SK-N-SH (cell line): ENCODE measurements around the gene CFAP69. TPM values are rescaled to one million over a fixed set of nuclear protein-coding genes. Genes with fewer than 3 reads are reported as not detected.
A peak's percentile ranks its signal among the peaks of the same experiment; 100 is the strongest.

Experiments used
- CTCF ChIA-PET: fragments of 300-600, 350-600 bp; formaldehyde crosslinking; extraction: SDS; loops from one replicate; lab custom pipeline; 2021; lab: Yijun Ruan, JAX
- POLR2A ChIA-PET: fragments of 350-600 bp; sonication (Branson Sonifier 250); formaldehyde crosslinking; extraction: SDS; loops from one replicate; lab custom pipeline; 2020; ENCODE audit warnings: antibody characterized with exemption, inconsistent platforms; lab: Yijun Ruan, JAX
- DNase-seq: peaks from one replicate; pipeline ENCODE4 v3.0.0; 2012
- H2AFZ ChIP-seq: fragments of 200-600 bp; sonication (generic); 2 replicates; pipeline ENCODE4 v1.8.1; 2016; ENCODE audit warnings: antibody characterized with exemption, mild to moderate bottlenecking, low read depth
- H3F3A ChIP-seq: fragments of 200-600 bp; sonication (generic); replicated peaks from 2 replicates; pipeline ENCODE3; 2016; ENCODE audit warnings: antibody characterized with exemption, mild to moderate bottlenecking; ENCODE audit not compliant: insufficient read depth
- H3K27ac ChIP-seq, 2 experiments: fragments of 200-500 bp in 1 of 2; fragments of 200-600 bp in 1 of 2; sonication (Bioruptor generic) in 1 of 2; sonication (generic), shearing (Covaris generic) in 1 of 2; 2 replicates each; pipeline versions ENCODE4 v1.5.1 to v1.6.1; 2014 to 2016; ENCODE audit warnings: low read depth in 2 of 2, inconsistent platforms in 1 of 2, low read length in 1 of 2, mild to moderate bottlenecking in 1 of 2, mixed read lengths in 1 of 2
- H3K27me3 ChIP-seq: fragments of 200-600 bp; sonication (generic), shearing (Covaris generic); 2 replicates; pipeline ENCODE4 v1.6.1; 2016; ENCODE audit warnings: mixed run types; ENCODE audit not compliant: insufficient read depth
- H3K36me3 ChIP-seq, 2 experiments: fragments of 200-500 bp in 1 of 2; fragments of 200-600 bp in 1 of 2; sonication (Bioruptor generic) in 1 of 2; sonication (generic) in 1 of 2; replicated peaks in 1 of 2; 2 replicates each; pipeline versions ENCODE3 to v1.5.1; 2014 to 2016; ENCODE audit warnings: low read length in 1 of 2, mild to moderate bottlenecking in 1 of 2; ENCODE audit not compliant: insufficient read depth in 2 of 2, control insufficient read depth in 1 of 2
- H3K4me1 ChIP-seq, 2 experiments: fragments of 200-500 bp in 1 of 2; fragments of 200-600 bp in 1 of 2; sonication (Bioruptor generic) in 1 of 2; sonication (generic), shearing (Covaris generic) in 1 of 2; 2 replicates each; pipeline versions ENCODE4 v1.5.1 to v1.6.1; 2014 to 2016; ENCODE audit warnings: low read depth in 1 of 2, low read length in 1 of 2, mixed run types in 1 of 2; ENCODE audit not compliant: insufficient read depth in 2 of 2, control insufficient read depth in 1 of 2
- H3K4me2 ChIP-seq: fragments of 200-600 bp; sonication (generic), shearing (Covaris generic); 2 replicates; pipeline ENCODE4 v1.6.1; 2017; ENCODE audit warnings: mixed run types
- H3K4me3 ChIP-seq, 2 experiments: fragments of 200-500 bp in 1 of 2; fragments of 200-600 bp in 1 of 2; sonication (Bioruptor generic) in 1 of 2; sonication (generic), shearing (Covaris generic) in 1 of 2; 2 replicates each; pipeline versions ENCODE4 v1.5.1 to v1.8.1; 2014 to 2016; ENCODE audit warnings: low read depth in 2 of 2, inconsistent platforms in 1 of 2, low read length in 1 of 2, mild to moderate bottlenecking in 1 of 2, mixed read lengths in 1 of 2, moderate library complexity in 1 of 2
- H3K79me2 ChIP-seq: fragments of 200-600 bp; sonication (generic); 2 replicates; pipeline ENCODE4 v1.8.1; 2017; ENCODE audit warnings: mild to moderate bottlenecking; ENCODE audit not compliant: insufficient read depth
- H3K9ac ChIP-seq: fragments of 200-600 bp; sonication (generic); 2 replicates; pipeline ENCODE4 v1.6.1; 2017; ENCODE audit warnings: mixed run types
- H3K9me2 ChIP-seq: fragments of 200-600 bp; sonication (generic); 2 replicates; pipeline ENCODE4 v1.6.1; 2017; ENCODE audit warnings: mixed run types
- H3K9me3 ChIP-seq: fragments of 200-600 bp; sonication (generic); 2 replicates; pipeline ENCODE4 v1.6.1; 2017; ENCODE audit warnings: mixed run types, mild to moderate bottlenecking, moderate library complexity
- H4K20me1 ChIP-seq: fragments of 200-600 bp; sonication (generic); 2 replicates; pipeline ENCODE4 v1.6.1; 2017; ENCODE audit warnings: mild to moderate bottlenecking, mixed run types; ENCODE audit not compliant: insufficient read depth
- CHD2 ChIP-seq: fragments of 150-350 bp; IDR thresholded peaks from 2 replicates; pipeline ENCODE4 v1.6.1; 2018; ENCODE audit warnings: low read length; ENCODE audit not compliant: partially characterized antibody
- CTCF ChIP-seq: fragments of 200-600 bp; sonication (generic); IDR thresholded peaks from 2 replicates; pipeline ENCODE4 v1.6.1; 2017; ENCODE audit warnings: antibody characterized with exemption, mild to moderate bottlenecking, moderate library complexity
- EP300 ChIP-seq, 2 experiments: IDR thresholded peaks; 2 replicates each; pipeline versions ENCODE4 v1.4.0 to v1.6.1; 2012; ENCODE audit warnings: borderline replicate concordance in 1 of 2, low read depth in 1 of 2, low read length in 1 of 2
- GABPA ChIP-seq: IDR thresholded peaks from 2 replicates; pipeline ENCODE4 v1.4.0; 2012; ENCODE audit warnings: low read depth, mild to moderate bottlenecking
- GATA2 ChIP-seq: sonication (generic); formaldehyde crosslinking; IDR thresholded peaks from 2 replicates; pipeline ENCODE4 v1.5.0; 2020; ENCODE audit warnings: mild to moderate bottlenecking, missing genetic modification reagents
- NFIC ChIP-seq: IDR thresholded peaks from 2 replicates; pipeline ENCODE4 v1.4.0; 2012; ENCODE audit warnings: borderline replicate concordance
- NRF1 ChIP-seq: IDR thresholded peaks from 2 replicates; pipeline ENCODE4 v1.6.1; 2012; ENCODE audit warnings: low read depth, mild to moderate bottlenecking, low read length
- RCOR1 ChIP-seq: fragments of 150-350 bp; IDR thresholded peaks from 2 replicates; pipeline ENCODE4 v1.6.1; 2017; ENCODE audit warnings: antibody characterized with exemption, low read length
- REST ChIP-seq: IDR thresholded peaks from 2 replicates; pipeline ENCODE4 v1.6.1; 2012; ENCODE audit warnings: mild to moderate bottlenecking, low read depth, low read length, moderate library complexity
- RFX5 ChIP-seq: IDR thresholded peaks from 2 replicates; pipeline ENCODE4 v1.6.1; 2012; ENCODE audit warnings: mild to moderate bottlenecking, improper control_type of control experiment, low read length
- RXRA ChIP-seq: IDR thresholded peaks from 2 replicates; pipeline ENCODE4 v1.4.0; 2012; ENCODE audit warnings: low read depth, mild to moderate bottlenecking, borderline replicate concordance
- SIN3A ChIP-seq: IDR thresholded peaks from 2 replicates; pipeline ENCODE4 v1.6.1; 2012; ENCODE audit warnings: low read depth, mild to moderate bottlenecking, low read length, moderate library complexity, borderline replicate concordance
- TAF1 ChIP-seq: IDR thresholded peaks from 2 replicates; pipeline ENCODE4 v1.6.1; 2012; ENCODE audit warnings: low read depth, mild to moderate bottlenecking, low read length, moderate library complexity, borderline replicate concordance
- YY1 ChIP-seq: IDR thresholded peaks from 2 replicates; pipeline ENCODE4 v1.4.0; 2012; ENCODE audit warnings: low read depth, mild to moderate bottlenecking
- WGBS: methylation state at CpG from one replicate; pipeline ENCODE4 v1.1.6; 2017; ENCODE audit warnings: low lambda C conversion rate; 5-methylcytosine and 5-hydroxymethylcytosine counted together
- polyA plus RNA-seq, 3 experiments: library from polyadenylated mRNA; depleted of rRNA; stranded (reverse); fragments of >200 nt; gene quantifications; 2 replicates each; pipeline ENCODE4 v1.2.3, GENCODE V29; 2012

Gene CFAP69
- polyA plus RNA-seq, 1 of the 3 experiments (the other 2 are of a cell fraction) = 2.3 TPM

GRCh38 chr7:90288154-90288553 is 43.2 kb downstream of the CFAP69 start:
- no peak for TF ChIP-seq YY1
- no peak for TF ChIP-seq GABPA
- no peak for TF ChIP-seq NFIC
- TF ChIP-seq REST = peak; percentile 71
- no peak for TF ChIP-seq TAF1
- no peak for TF ChIP-seq CHD2
- TF ChIP-seq NRF1 = no peak
- H3K4me1 ChIP-seq = no peaks in the 10 kb centered on the region
- H3K36me3 ChIP-seq = peaks cover 13 to 19% of the 10 kb centered on the region in 2 experiments
- no peaks in the 10 kb centered on the region for H3K79me2 ChIP-seq
- H3K4me2 ChIP-seq = no peak overlapping the region
- H3K9me2 ChIP-seq = 0 out of 2 replicates have a peak, but pooled peaks cover 2% of the 10 kb centered on the region
- CTCF ChIA-PET = interaction anchor here (1.2 kb wide), 1 partner anchor 167 kb away, joined by 3 read pairs; no protein-coding TSS in a partner anchor
- H3K27ac ChIP-seq = no peak overlapping the region
- WGBS = 86% methylated on average over 3 of the region's 3 CpGs
- peaks cover 5% of the 10 kb centered on the region; the same call in 1 of the 2 replicates for H3K9me3 ChIP-seq
- no peaks in the 10 kb centered on the region for H4K20me1 ChIP-seq
- POLR2A ChIA-PET = no interaction called here
- H3K27me3 ChIP-seq = no peaks in the 10 kb centered on the region
- no peak overlapping the region for H3K9ac ChIP-seq
- H2AFZ ChIP-seq = no peak overlapping the region
- H3F3A ChIP-seq = no peaks in the 10 kb centered on the region
- no peak overlapping the region for H3K4me3 ChIP-seq
- DNase-seq = no peak

GRCh38 chr7:90290244-90291113 is 45.5 kb downstream of the CFAP69 start:
- Histone ChIP-seq H2AFZ (no peak overlapping the region), H3K9me2 (no peaks in the 10 kb centered on the region), H3K27me3 (no peaks in the 10 kb centered on the region), H3F3A (no peaks in the 10 kb centered on the region), H3K9me3 (peaks cover 9% of the 10 kb centered on the region; the same call in 1 of the 2 replicates), H4K20me1 (no peaks in the 10 kb centered on the region), H3K4me3 (no peak overlapping the region), H3K27ac (no peak overlapping the region), H3K79me2 (no peaks in the 10 kb centered on the region), H3K36me3 (peaks cover 10 to 26% of the 10 kb centered on the region in 2 experiments), H3K4me1 (no peaks in the 10 kb centered on the region), H3K4me2 (no peak overlapping the region), H3K9ac (no peak overlapping the region)
- 93% methylated on average over 3 of the region's 3 CpGs for WGBS
- TF ChIP-seq CHD2 = no peak
- no peak for TF ChIP-seq RXRA
- TF ChIP-seq RFX5 = no peak
- TF ChIP-seq CTCF = no peak
- no peak for TF ChIP-seq GATA2
- no peak for TF ChIP-seq EP300 (IDR thresholded peaks at IDR 0.05; ENCODE audit: borderline replicate concordance in 1 of 2, low read depth in 1 of 2, low read length in 1 of 2)
- TF ChIP-seq SIN3A = no peak
- no peak for TF ChIP-seq RCOR1
- no peak for DNase-seq
- CTCF ChIA-PET = interaction anchor here (1.0 kb wide), 1 partner anchor 19 kb away, joined by 3 read pairs; no protein-coding TSS in a partner anchor
- POLR2A ChIA-PET = no interaction called here
